Neural cell (in vitro differentiated cells): ENCODE measurements around the gene MLLT10. TPM values are rescaled to one million over a fixed set of nuclear protein-coding genes. Genes with fewer than 3 reads are reported as not detected.

Source experiments
- H2AFZ ChIP-seq: fragments of 200-600, 300-800 bp; sonication (generic), shearing (Covaris generic); 2 replicates; pipeline ENCODE4 v1.6.0; 2014; ENCODE audit warnings: low read depth, mild to moderate bottlenecking, antibody characterized with exemption, low read length, moderate library complexity
- H3F3A ChIP-seq: fragments of 200-600 bp; shearing (Covaris generic); 2 replicates; pipeline ENCODE4 v1.6.1; 2016; ENCODE audit warnings: mild to moderate bottlenecking, moderate library complexity, mixed read lengths, antibody characterized with exemption, low read length; ENCODE audit not compliant: insufficient read depth, poor library complexity, severe bottlenecking
- H3K27ac ChIP-seq: fragments of 200-600, 300-800 bp; sonication (generic), shearing (Covaris generic); 2 replicates; pipeline ENCODE4 v1.5.1; 2014; ENCODE audit warnings: mild to moderate bottlenecking, low read length, moderate library complexity
- H3K27me3 ChIP-seq: fragments of 300-800, 200-600 bp; sonication (generic), shearing (Covaris generic); 2 replicates; pipeline ENCODE4 v1.6.0; 2014; ENCODE audit warnings: mild to moderate bottlenecking, low read depth, low read length, moderate library complexity; ENCODE audit not compliant: insufficient read depth
- H3K36me3 ChIP-seq: fragments of 300-800, 200-600 bp; sonication (generic), shearing (Covaris generic); 2 replicates; pipeline ENCODE4 v1.5.1; 2014; ENCODE audit warnings: mild to moderate bottlenecking, antibody characterized with exemption, low read length, moderate library complexity; ENCODE audit not compliant: insufficient read depth
- H3K4me2 ChIP-seq: fragments of 300-800, 200-600 bp; sonication (generic), shearing (Covaris generic); 2 replicates; pipeline ENCODE4 v1.6.0; 2014; ENCODE audit warnings: mild to moderate bottlenecking, low read length
- H3K4me3 ChIP-seq: fragments of 300-800, 200-600 bp; sonication (generic), shearing (Covaris generic); 2 replicates; pipeline ENCODE4 v1.5.1; 2014; ENCODE audit warnings: mild to moderate bottlenecking, low read length, moderate library complexity
- H3K79me2 ChIP-seq: fragments of 200-600 bp; shearing (Covaris generic); replicated peaks from 2 replicates; pipeline ENCODE4 v1.6.0; 2014; ENCODE audit warnings: mild to moderate bottlenecking, low read length, moderate library complexity; ENCODE audit not compliant: insufficient read depth
- H3K9ac ChIP-seq: fragments of 300-800, 200-600 bp; sonication (generic), shearing (Covaris generic); 2 replicates; pipeline ENCODE4 v1.6.1; 2016; ENCODE audit warnings: mild to moderate bottlenecking, low read length, mixed read lengths
- H3K9me2 ChIP-seq: fragments of 200-600 bp; shearing (Covaris generic); 2 replicates; pipeline ENCODE4 v1.6.1; 2016; ENCODE audit warnings: mild to moderate bottlenecking, low read length, mixed read lengths; ENCODE audit not compliant: insufficient read depth
- H3K9me3 ChIP-seq: fragments of 200-600, 300-800 bp; sonication (generic), shearing (Covaris generic); 2 replicates; pipeline ENCODE4 v1.6.1; 2016; ENCODE audit warnings: mild to moderate bottlenecking, mixed run types, low read length, moderate library complexity, mixed read lengths
- H4K20me1 ChIP-seq: fragments of 200-600 bp; shearing (Covaris generic); 2 replicates; pipeline ENCODE4 v1.6.1; 2016; ENCODE audit warnings: mild to moderate bottlenecking, mixed run types; ENCODE audit not compliant: insufficient read depth
- EP300 ChIP-seq: fragments of 450-650 bp; conservative IDR thresholded peaks from 2 replicates; pipeline ENCODE4 v1.6.1; 2014; ENCODE audit warnings: antibody characterized with exemption, mild to moderate bottlenecking, moderate library complexity; ENCODE audit not compliant: poor library complexity, severe bottlenecking
- EZH2 ChIP-seq: fragments of 200-600, 300-800 bp; shearing (Covaris generic), sonication (generic); IDR thresholded peaks from 2 replicates; pipeline ENCODE4 v1.6.1; 2014; ENCODE audit warnings: antibody characterized with exemption, low read length, borderline replicate concordance, mild to moderate bottlenecking; ENCODE audit not compliant: insufficient read depth, poor library complexity, severe bottlenecking
- MXI1 ChIP-seq: fragments of 450-650 bp; conservative IDR thresholded peaks from 2 replicates; pipeline ENCODE4 v1.6.1; 2014; ENCODE audit warnings: antibody characterized with exemption, mild to moderate bottlenecking; ENCODE audit not compliant: poor library complexity, severe bottlenecking
- POLR2AphosphoS5 ChIP-seq: IDR thresholded peaks from 2 replicates; pipeline ENCODE4 v1.6.1; 2012
- RAD21 ChIP-seq: fragments of 450-650 bp; conservative IDR thresholded peaks from 2 replicates; pipeline ENCODE4 v1.6.1; 2014; ENCODE audit warnings: antibody characterized with exemption, mild to moderate bottlenecking, moderate library complexity
- SMC3 ChIP-seq: fragments of 450-650 bp; conservative IDR thresholded peaks from 2 replicates; pipeline ENCODE4 v1.6.1; 2014; ENCODE audit warnings: antibody characterized with exemption, mild to moderate bottlenecking, moderate library complexity; ENCODE audit not compliant: poor library complexity
- TAF1 ChIP-seq: IDR thresholded peaks from 2 replicates; pipeline ENCODE4 v1.6.1; 2012; ENCODE audit warnings: low read depth
- polyA plus RNA-seq: library from polyadenylated mRNA; depleted of rRNA; stranded (reverse); fragments of >200 nt; gene quantifications from 2 replicates; pipeline ENCODE4 v1.2.3, GENCODE V29; 2014
- TF ChIP-seq, protein P1 (sequence below): IDR thresholded peaks from 2 replicates; pipeline ENCODE4 v1.6.1; 2012; ENCODE audit warnings: borderline replicate concordance
- TF ChIP-seq, protein P2 (sequence below): fragments of 450-650 bp; IDR thresholded peaks from 2 replicates; pipeline ENCODE4 v1.5.1; 2014; ENCODE audit warnings: antibody characterized with exemption, mild to moderate bottlenecking, moderate library complexity; ENCODE audit not compliant: poor library complexity, severe bottlenecking

The MLLT10 gene
- polyA plus RNA-seq, 1 donor from 2014 or later: 31.0 TPM

DNA sequence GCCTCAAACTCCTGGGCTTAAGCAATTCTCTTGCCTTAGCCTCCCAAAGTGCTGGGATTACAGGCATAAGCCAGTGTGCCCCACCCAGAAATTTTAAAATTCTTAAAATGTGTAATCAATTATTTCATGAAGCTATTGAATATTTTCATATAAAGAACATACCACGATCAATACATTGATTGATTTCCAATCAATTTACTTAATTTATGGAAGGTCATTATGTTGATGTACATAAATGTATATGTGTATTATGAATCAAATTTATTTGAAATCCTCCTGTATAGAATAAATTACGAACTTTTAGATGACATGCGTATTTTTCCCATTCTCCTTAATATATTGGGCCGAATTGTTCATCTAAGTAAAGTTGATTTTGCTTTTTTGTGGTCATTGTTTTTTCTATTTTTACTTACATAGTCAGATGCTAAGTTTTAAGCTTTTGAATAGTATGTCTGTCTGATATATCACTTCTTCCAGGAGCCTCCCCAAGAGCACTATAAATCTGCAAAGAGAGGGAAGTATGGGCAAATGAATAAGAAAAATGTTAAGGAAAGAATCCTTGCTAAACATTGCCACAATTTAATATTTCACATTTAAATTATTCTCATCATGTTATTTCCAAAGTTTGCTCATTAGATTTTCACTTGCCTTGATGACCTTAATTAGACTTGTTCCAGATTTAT is 43.9 kb upstream of the MLLT10 start:
- H3F3A ChIP-seq: no peaks in the 10 kb centered on the region
- no peak for TF ChIP-seq POLR2AphosphoS5
- TF ChIP-seq RAD21: no peak
- TF ChIP-seq, protein P1, sequence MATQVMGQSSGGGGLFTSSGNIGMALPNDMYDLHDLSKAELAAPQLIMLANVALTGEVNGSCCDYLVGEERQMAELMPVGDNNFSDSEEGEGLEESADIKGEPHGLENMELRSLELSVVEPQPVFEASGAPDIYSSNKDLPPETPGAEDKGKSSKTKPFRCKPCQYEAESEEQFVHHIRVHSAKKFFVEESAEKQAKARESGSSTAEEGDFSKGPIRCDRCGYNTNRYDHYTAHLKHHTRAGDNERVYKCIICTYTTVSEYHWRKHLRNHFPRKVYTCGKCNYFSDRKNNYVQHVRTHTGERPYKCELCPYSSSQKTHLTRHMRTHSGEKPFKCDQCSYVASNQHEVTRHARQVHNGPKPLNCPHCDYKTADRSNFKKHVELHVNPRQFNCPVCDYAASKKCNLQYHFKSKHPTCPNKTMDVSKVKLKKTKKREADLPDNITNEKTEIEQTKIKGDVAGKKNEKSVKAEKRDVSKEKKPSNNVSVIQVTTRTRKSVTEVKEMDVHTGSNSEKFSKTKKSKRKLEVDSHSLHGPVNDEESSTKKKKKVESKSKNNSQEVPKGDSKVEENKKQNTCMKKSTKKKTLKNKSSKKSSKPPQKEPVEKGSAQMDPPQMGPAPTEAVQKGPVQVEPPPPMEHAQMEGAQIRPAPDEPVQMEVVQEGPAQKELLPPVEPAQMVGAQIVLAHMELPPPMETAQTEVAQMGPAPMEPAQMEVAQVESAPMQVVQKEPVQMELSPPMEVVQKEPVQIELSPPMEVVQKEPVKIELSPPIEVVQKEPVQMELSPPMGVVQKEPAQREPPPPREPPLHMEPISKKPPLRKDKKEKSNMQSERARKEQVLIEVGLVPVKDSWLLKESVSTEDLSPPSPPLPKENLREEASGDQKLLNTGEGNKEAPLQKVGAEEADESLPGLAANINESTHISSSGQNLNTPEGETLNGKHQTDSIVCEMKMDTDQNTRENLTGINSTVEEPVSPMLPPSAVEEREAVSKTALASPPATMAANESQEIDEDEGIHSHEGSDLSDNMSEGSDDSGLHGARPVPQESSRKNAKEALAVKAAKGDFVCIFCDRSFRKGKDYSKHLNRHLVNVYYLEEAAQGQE: no peak
- TF ChIP-seq, protein P2, sequence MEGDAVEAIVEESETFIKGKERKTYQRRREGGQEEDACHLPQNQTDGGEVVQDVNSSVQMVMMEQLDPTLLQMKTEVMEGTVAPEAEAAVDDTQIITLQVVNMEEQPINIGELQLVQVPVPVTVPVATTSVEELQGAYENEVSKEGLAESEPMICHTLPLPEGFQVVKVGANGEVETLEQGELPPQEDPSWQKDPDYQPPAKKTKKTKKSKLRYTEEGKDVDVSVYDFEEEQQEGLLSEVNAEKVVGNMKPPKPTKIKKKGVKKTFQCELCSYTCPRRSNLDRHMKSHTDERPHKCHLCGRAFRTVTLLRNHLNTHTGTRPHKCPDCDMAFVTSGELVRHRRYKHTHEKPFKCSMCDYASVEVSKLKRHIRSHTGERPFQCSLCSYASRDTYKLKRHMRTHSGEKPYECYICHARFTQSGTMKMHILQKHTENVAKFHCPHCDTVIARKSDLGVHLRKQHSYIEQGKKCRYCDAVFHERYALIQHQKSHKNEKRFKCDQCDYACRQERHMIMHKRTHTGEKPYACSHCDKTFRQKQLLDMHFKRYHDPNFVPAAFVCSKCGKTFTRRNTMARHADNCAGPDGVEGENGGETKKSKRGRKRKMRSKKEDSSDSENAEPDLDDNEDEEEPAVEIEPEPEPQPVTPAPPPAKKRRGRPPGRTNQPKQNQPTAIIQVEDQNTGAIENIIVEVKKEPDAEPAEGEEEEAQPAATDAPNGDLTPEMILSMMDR: no peak
- TF ChIP-seq EZH2: no peak
- TF ChIP-seq MXI1: no peak
- no peak for TF ChIP-seq SMC3
- TF ChIP-seq EP300: no peak
- TF ChIP-seq TAF1: no peak
- H3K9me2 ChIP-seq: no peaks in the 10 kb centered on the region
- no peak overlapping the region for H3K27ac ChIP-seq
- H3K79me2 ChIP-seq: peaks cover 9% of the 10 kb centered on the region
- H2AFZ ChIP-seq: no peak overlapping the region
- no peaks in the 10 kb centered on the region for H3K36me3 ChIP-seq
- H3K9me3 ChIP-seq: no peaks in the 10 kb centered on the region
- H3K9ac ChIP-seq: no peak overlapping the region
- H3K27me3 ChIP-seq: no peaks in the 10 kb centered on the region
- no peak overlapping the region for H3K4me3 ChIP-seq
- no peaks in the 10 kb centered on the region for H4K20me1 ChIP-seq
- no peak overlapping the region for H3K4me2 ChIP-seq

DNA sequence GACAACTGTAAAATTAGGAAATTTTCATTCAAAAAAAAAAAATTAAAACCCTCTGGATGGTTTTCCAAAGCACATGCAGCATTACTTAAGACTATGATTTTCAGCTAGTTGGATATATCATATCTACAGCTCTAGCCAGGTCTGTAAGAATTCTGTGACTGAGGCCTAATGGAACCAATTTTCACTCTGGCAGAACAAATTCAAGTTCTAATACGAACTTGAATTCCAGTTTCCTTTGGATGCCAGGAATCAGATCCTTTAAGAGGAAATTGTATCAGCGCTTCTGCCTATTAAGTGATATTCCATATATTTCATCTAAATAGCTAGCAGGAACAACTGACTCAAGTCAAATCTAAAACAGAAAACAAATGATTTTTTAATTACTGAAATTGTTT is 43.3 kb upstream of the MLLT10 start:
- peaks cover 12% of the 10 kb centered on the region for H3K79me2 ChIP-seq
- no peaks in the 10 kb centered on the region for H3K9me3 ChIP-seq
- no peak overlapping the region for H2AFZ ChIP-seq
- H3K4me2 ChIP-seq: no peak overlapping the region
- no peak overlapping the region for H3K4me3 ChIP-seq
- H4K20me1 ChIP-seq: no peaks in the 10 kb centered on the region
- no peaks in the 10 kb centered on the region for H3F3A ChIP-seq
- no peaks in the 10 kb centered on the region for H3K9me2 ChIP-seq
- no peaks in the 10 kb centered on the region for H3K27me3 ChIP-seq
- TF ChIP-seq TAF1 (no peak), RAD21 (no peak), EP300 (no peak)
- no peak overlapping the region for H3K27ac ChIP-seq
- H3K36me3 ChIP-seq: no peaks in the 10 kb centered on the region
- H3K9ac ChIP-seq: no peak overlapping the region
